GM19099 (cell line): ENCODE data around the gene GPR84.

Experiments used
- POLR2A ChIP-seq: IDR thresholded peaks from 3 replicates; pipeline ENCODE4 v1.6.1; 2011; ENCODE audit warnings: low read depth; ENCODE audit not compliant: insufficient read length; ENCODE audit errors: extremely low read depth

Gene GPR84

DNA sequence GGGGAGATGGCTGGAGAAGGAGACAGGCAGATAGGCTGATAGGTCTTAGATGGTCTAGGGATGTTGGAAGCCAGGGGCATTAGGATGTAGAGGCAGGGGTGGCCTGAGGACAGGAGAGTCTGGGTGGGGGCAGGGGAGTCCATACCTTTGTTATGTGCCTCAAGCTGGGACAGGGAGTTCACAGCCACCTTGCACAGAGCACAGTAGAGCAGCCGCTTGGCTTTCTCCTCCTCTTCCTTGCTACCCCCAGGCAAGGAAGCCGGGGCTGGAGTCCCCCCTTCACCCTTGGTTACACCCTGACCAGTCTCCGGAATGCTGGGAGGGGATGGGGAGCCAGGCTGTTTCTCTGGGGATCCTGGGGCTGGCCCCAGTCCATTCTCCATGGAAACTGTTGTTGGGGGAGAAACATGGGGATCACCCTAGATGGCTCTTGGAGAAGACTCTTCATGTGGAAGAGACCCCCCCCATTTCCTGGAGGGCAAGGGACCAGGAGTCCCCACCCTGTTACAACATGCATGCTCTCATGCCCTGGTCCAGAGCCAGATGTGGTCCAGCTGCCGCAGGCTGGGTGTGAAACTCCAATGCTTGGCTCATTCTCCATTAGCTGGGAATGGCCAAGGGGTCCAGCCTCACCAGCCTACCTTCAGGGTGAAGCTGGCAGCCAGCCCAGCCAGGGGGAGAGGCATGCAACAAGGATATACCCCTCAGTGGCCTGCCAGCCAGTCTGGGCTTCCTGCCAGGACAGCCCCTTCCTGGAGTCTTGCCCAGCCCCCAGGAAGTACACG lies 7.2 kb upstream of the GPR84 start:
- no peak for TF ChIP-seq POLR2A

DNA sequence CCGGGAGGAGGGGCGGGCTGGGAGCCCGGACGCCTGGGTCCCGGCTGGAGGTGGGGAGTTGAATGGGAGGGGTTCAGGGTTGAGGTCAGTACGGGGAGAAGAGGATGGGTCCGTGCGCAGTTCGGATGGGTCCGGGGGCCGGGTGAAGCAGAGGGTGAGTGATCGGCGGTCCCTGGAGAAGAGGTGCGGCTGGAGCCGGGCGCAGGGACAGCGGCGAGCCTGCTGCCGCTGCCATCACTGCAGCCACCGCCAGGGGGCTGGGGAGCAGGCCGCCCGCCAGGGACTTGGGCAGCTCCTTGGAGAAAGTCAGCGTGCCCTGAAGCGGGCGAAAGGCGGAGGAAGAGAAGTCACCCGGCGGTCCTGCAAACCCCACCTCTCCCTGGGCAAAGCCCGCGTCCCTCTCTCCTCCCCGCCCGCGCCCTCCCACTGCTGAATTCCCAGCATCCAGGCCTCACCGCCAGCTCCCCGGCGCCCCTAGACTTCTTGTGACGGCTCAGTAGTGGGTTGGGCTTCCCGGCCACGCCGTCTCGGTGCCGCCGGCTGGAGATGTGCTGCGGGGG lies 6.0 kb upstream of the GPR84 start:
- TF ChIP-seq POLR2A = no peak

DNA sequence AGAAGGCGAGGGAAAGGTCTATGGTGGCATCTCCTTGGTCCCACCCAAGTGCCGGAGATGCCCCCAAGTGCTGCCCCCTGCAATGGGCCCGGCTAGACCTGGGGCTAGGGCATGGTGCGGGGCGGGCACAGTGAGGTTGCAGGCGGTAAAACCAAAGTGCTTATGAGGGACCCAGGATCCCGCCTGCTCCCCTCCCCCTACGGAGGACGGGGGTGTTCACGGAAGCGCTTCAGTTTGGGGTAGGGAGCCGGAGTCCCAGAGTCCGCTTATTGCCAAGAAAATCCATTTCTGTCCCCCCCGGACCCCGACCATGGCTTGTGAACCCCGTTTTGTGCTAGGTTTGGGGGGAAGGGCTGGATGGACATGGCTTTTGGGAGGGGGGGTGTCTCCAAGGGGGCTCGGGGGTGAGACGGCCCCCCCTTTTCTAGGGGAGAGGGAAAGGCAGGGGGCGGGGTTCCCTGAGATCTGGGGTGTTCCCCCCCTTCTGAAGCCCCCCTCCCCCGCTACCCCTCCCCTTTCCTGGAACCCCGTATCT lies 5.4 kb upstream of the GPR84 start:
- TF ChIP-seq POLR2A = no peak

DNA sequence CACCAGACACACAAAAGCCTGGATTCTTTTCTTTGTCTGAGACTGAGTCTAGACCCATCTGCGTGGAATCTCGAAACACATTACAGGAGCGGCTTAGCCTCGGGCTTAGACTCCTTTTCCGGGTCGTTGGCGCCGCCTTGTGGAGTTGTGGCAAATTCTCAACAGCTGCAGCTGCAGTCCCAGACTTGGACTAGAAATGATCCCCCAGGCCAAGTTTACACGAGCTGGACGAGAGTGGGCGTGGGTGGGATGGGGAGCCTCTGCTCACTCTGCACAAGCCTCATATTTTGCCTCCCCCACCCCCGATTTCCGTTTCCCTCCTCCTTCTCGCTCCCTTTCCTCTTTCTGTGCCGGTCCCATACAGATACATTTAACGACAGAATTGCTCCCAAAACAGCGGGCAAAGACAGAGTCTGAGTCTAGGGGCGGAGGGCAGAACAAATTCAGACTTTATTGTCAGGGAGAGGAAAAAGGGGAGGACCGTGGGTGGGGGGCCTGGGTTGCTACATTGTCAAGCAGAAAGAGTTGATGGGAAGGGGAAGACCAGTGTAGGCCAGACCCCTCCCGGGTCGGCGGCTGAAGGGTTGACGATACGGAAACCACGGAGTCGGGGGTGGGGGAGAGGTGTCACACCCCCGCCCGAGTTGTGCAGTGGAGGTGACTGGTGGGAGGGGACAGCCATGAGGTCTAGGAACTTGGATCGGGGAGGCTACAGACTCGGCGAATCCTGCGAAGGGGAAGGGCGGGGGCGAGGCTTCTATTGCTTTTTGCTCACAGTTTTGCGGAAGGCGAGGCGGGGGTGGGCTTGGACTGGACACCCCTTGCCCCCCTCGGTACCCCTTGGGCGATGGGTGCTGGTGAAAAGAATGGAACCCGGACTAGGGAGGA lies 4.7 kb upstream of the GPR84 start:
- TF ChIP-seq POLR2A = peak; percentile 30

DNA sequence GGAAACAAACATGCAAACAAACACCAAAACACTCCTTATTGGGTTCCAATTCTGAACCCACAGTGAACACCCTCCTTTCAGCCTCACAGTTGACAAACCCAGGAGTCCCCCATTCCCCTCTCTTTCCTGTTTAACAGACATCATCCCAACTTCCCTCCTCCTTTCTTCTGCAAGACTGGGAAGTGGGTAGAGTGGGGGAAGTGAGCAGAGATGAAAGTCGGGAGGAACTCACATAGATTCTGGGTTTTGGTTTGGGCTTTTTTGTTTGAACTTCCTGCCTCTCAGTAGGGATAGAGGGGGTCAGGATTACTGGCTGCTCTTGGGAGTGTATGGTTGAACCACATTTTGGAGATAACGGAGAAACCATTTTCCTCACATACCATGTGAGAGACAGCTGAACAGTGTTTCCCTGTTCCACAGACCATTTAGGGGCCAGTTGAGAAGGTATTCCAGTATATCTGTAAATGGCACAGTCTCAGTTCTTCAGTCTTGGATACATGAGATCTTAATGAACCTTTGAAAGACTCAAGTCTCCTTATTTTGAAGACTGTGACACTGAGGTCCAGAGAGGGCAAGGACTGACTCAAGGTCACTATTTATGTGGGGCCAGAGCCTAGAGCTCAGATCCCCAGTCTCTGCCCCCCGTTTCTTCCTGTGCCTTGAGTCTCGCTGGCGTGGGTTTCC lies 3.9 kb upstream of the GPR84 start:
- no peak for TF ChIP-seq POLR2A

DNA sequence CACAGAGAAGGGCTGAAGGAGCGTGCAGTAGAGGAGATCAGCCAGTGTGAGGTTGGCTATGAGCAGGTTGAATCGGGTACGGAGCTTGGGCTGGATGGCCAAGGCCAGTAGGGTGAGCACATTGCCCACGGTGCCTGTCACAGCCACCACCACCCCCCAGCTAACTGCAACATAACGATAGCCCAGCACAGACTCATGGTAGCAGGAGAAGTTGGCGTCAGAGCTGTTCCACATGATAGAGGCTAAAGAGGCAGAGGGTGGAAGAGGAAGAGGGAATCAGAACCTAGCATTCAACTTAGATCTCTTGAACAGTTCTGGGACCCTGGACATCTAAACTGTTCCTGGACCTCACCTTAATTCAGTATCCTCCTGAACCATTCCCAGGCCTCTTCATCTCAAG lies 668 bp downstream of the GPR84 start:
- TF ChIP-seq POLR2A = no peak

DNA sequence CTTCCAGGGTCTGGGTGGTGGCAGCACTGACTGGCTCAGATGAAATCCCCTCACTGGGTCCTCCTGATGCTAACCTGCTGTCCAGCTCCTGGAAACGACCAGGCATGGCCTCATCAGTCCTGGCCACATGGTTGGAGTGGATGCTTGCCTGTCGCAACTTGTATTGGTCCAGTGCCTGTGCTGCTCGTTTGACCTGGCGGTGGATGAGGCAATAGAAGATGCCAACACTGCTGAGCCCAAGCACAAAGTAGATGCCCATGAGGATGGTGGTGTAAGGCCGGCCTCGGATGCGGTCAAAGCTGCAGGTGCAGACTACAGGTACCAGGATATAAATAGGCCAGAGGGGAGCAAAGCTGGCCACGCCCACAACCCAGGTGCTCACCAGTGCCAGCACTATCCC lies 1.2 kb downstream of the GPR84 start:
- no peak for TF ChIP-seq POLR2A

DNA sequence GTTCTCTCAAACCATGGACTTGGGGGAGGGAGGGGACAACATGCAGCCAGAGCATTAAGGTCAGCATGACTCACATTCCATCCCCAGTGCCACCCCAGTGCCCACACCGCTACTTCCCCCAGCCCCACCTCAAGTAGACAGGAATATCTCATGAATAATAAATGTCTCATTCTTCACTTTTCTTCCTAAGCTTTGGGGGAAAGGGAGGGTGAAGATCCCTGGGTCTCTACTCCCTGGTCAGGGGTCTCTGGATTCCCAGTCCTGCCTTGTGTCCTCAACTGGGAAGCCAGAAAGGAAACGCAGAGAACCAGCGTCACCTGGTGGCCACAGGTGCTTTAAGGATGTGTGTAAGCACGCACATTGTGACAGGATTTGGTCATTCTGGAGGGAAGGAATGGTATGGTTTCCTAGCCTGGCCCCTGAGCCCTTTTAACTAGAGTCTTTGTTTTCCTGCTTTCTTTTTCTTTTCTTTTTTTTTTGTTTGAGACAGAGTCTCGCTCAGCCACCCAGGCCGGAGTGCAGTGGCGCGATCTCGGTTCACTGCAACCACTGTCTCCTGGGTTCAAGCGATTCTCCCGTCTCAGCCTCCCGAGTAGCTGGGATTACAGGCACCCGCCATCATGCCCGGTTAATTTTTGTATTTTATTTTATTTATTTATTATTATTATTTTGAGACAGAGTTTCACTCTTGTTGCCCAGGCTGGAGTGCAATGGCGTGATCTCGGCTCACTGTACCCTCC lies 3.4 kb downstream of the GPR84 start:
- no peak for TF ChIP-seq POLR2A

DNA sequence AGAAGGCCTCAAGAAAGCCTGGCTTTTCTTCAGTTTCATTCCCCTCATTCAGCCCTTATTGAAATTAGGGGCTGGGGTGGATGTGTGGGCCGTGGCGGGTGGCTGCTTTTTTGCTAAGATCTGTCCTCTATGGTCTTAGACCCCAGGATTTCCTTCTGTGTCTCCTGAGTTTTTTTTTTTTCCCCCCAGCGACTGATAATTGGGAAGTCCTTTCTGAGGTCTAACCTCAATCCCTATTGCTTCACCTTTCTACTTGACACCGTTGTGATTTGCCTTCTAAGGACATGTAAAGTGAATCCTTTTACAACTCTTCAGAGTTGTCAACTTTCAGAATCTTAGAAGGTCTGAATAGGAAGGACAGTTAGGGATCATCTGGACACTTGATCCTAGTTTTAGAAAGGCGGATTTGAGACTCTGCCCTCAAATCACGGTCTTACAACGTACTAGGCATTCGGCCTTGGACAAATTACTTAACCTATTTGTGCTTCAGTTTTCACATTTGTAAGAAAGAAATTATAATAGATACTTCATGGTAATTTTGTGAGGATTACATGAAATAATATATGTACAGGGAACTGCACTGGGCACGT lies 4.4 kb downstream of the GPR84 start:
- no peak for TF ChIP-seq POLR2A

DNA sequence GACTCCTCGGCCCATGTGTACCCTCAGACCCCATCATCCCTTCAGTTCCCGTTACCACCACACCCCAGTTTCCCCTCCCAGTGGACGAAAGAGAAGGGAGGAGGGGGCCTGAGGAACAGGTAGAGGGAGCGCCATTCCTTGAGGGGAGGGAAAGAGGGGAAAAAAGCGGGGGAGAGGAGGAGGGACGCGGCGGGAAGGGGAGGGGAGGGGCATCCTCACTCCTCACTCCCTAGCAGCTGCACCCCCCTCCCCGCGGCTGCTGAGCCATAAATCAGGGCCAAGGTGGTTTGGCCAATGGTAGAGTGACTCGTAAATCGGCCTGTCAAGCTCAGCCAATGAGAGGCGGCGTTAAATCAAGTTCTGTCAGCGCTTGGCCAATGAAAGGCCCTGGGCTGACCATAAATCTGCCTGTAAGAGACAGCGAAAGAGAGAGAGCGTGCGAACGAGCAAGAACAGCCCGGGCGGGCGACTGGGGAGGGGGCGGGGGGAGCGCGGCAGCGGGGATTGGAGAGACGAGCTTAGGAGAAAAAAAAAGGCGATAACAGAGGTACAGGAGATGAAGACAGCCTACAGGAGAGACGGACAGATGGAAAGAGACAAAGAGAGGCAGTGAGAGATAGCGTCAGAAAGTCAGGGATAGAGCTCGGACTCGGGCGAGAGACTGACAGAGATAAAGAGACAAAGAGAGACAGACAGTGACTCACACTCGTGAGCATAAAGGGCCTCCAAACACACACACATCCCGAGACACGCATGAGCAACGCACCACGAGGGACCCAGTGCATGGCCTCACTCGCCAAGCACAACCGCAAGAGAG lies 5.1 kb downstream of the GPR84 start:
- peak; percentile 18 for TF ChIP-seq POLR2A

DNA sequence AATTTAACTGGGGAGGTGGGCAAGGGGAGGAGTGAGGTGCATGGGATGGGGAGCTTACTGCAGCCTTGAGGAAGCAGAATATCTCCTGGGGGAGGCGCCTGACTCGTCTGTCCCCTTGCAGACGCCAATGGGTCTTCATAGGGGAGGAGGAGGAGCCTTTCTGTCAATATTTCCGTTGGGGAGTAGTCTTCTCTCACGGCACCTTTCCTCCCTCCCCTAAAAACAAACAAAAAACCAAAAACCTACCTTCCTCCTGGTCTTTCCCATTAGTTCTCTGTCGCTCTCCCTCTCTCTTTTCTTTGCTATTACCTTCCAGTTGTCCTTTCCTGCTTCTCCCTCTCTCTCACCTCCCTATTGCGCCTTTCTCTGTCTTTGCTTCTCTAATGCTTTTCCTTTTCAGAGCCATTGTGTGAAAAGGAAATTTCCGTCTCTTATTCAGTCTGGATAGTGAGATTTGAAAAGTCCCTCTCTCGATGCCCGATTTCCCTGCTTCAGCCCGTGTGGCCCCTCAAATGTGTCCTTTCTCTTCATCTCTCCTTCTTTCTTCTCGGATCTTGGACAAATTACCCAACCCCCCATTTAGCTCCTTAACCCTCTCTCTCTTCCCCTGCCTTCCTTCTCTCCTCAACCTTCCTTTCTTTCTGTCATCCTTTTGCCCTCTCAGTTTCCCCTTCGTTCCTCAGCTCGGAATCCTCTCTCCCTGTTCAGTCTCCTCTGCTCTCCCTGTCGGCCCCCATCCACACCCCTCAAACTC lies 5.9 kb downstream of the GPR84 start:
- no peak for TF ChIP-seq POLR2A

DNA sequence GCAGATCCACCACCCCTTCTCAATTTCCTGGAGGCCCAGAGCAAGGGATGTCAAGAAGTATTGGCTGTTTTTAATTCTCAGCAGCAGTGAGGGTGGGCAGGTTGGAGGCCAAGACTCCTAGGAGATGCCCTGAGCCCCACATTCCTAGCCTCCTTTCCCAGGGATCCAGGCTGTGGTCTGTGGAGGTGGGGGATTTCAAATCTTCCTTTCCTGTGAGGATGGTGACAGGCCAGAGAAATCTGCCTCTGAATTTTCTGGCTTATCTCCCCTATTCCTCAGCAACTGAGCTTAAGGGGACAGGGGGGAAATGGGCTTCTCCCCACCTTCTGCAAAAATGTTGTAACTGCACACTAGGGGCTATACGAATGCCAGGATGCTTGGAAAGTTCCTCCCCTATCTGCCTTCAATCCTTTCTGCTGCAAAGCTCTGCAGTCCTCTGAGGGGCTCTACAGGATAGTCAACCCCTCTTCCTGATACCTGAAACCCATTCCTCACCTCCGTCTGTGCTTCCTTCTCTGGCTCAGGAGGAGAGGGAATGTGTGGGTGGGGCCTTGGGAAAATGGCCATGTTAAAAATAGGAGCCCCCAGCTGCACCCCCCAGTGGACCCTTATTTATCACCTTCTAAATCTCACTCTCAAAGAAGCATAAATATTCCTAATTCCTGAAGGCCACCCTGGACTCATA lies 6.6 kb downstream of the GPR84 start:
- no peak for TF ChIP-seq POLR2A
